ENCODE measurements around the gene PABPC1L.
A peak's percentile ranks its signal among the peaks of the same experiment; 100 is the strongest.

The PABPC1L gene

GRCh38 chr20:44946271-44946852 is 36.5 kb downstream of the PABPC1L start:
- no peak for DNase-seq

GRCh38 chr20:44948107-44948506 is 38.2 kb downstream of the PABPC1L start:
- no peak for DNase-seq

- no peak for DNase-seq
These were observed 38.7 kb downstream of the PABPC1L start for GRCh38 chr20:44948513-44948912.

- DNase-seq = no peak
These were observed 40.5 kb downstream of the PABPC1L start for GRCh38 chr20:44950368-44950767.

- DNase-seq = no peak
These were observed 42.9 kb downstream of the PABPC1L start for GRCh38 chr20:44952731-44953130.

GRCh38 chr20:44954211-44954610 is 44.4 kb downstream of the PABPC1L start:
- no peak for DNase-seq

- no peak for DNase-seq
These were observed 45.4 kb downstream of the PABPC1L start for GRCh38 chr20:44955270-44955669.

- DNase-seq = no peak
These were observed 46.5 kb downstream of the PABPC1L start for GRCh38 chr20:44956410-44956809.

GRCh38 chr20:44958276-44958675 is 48.4 kb downstream of the PABPC1L start:
- no peak for DNase-seq

- DNase-seq = peak; percentile 56
These were observed 49.3 kb downstream of the PABPC1L start for GRCh38 chr20:44959082-44959637.

GRCh38 chr20:44959638-44960102 is 49.8 kb downstream of the PABPC1L start:
- DNase-seq = peak; percentile 46

GRCh38 chr20:44960103-44960852 is 50.4 kb downstream of the PABPC1L start, which contains the start of gene TOMM34:
TSS of gene TOMM34 (minus strand) at chr20:44960397. CDS start at chr20:44960333, 64 bp downstream.
- peak; percentile 97 for DNase-seq

- DNase-seq = no peak
These were observed 51.4 kb downstream of the PABPC1L start for GRCh38 chr20:44961011-44961869.

GRCh38 chr20:44961870-44962267 is 52.0 kb downstream of the PABPC1L start:
- no peak for DNase-seq

- peak; percentile 21 for DNase-seq
These were observed 52.6 kb downstream of the PABPC1L start for GRCh38 chr20:44962483-44962882.

GRCh38 chr20:44963325-44964215 is 53.7 kb downstream of the PABPC1L start:
- peak; percentile 30 for DNase-seq

- no peak for DNase-seq
These were observed 55.8 kb downstream of the PABPC1L start for GRCh38 chr20:44965651-44966029.

- peak; percentile 98 for DNase-seq
These were observed 56.4 kb downstream of the PABPC1L start, which contains the start of gene STK4 for GRCh38 chr20:44966030-44966961. TSS of gene STK4 (plus strand) at chr20:44966512. CDS start at chr20:44966569, 57 bp downstream.

- DNase-seq = peak; percentile 69
These were observed 57.4 kb downstream of the PABPC1L start for GRCh38 chr20:44967207-44967807.

- DNase-seq = peak; percentile 55
These were observed 59.5 kb downstream of the PABPC1L start for GRCh38 chr20:44969300-44969894.

All from activated CD4-positive, alpha-beta T cell treated with anti-CD3 and anti-CD28 coated beads, Interleukin-2, Interleukin-6, amounts not matched to agents 100 ng/mL and 50 ng/mL, durations not matched to agents 16 hours and 8 hours (primary cell).